Keratinocyte (primary cell): ENCODE results near the gene RUNX1. TPM values are rescaled to one million over a fixed set of nuclear protein-coding genes. Genes with fewer than 3 reads are reported as not detected.

ENCODE experiments used
- DNase-seq: peaks from one replicate; pipeline ENCODE4 v3.0.0-alpha.2; 2011; ENCODE audit warnings: low read depth, missing footprints, low spot score
- FAIRE-seq: peaks from 2 replicates; lab custom pipeline; 2011; peaks lifted over from hg19 to GRCh38; lab: Jason Lieb, UNC
- H2AFZ ChIP-seq: 2 replicates; pipeline ENCODE4 v1.6.0; 2012; ENCODE audit warnings: low read length, control low read depth, inconsistent platforms; ENCODE audit not compliant: control insufficient read depth
- H3K27ac ChIP-seq: 2 replicates; pipeline ENCODE4 v1.5.1; 2011; ENCODE audit warnings: low read length; ENCODE audit not compliant: control insufficient read depth, insufficient read depth
- H3K27me3 ChIP-seq: 3 replicates; pipeline ENCODE4 v1.6.0; 2011; ENCODE audit warnings: low read length; ENCODE audit not compliant: control insufficient read depth, insufficient read depth; ENCODE audit errors: extremely low read depth
- H3K36me3 ChIP-seq, 2 experiments: 2 replicates in 1 of 2; 3 replicates in 1 of 2; pipeline ENCODE4 v1.5.1; 2011; ENCODE audit warnings: low read length in 2 of 2, mild to moderate bottlenecking in 1 of 2; ENCODE audit not compliant: control insufficient read depth in 2 of 2, insufficient read depth in 2 of 2; ENCODE audit errors: extremely low read depth in 1 of 2
- H3K4me1 ChIP-seq: 3 replicates; pipeline ENCODE4 v1.5.1; 2011; ENCODE audit warnings: low read length; ENCODE audit not compliant: control insufficient read depth, insufficient read depth; ENCODE audit errors: extremely low read depth
- H3K4me2 ChIP-seq: 3 replicates; pipeline ENCODE4 v1.6.0; 2011; ENCODE audit warnings: low read depth, low read length; ENCODE audit not compliant: control insufficient read depth, insufficient read depth; ENCODE audit errors: extremely low read depth
- H3K4me3 ChIP-seq, 3 experiments: fragments of 200-600 bp in 1 of 3; sonication (generic) in 1 of 3; 2 replicates in 2 of 3; 3 replicates in 1 of 3; pipeline ENCODE4 v1.5.1; 2011 to 2016; ENCODE audit warnings: low read length in 3 of 3, mild to moderate bottlenecking in 3 of 3, control low read depth in 2 of 3, inconsistent platforms in 1 of 3, low read depth in 1 of 3, mixed read lengths in 1 of 3, mixed run types in 1 of 3, moderate library complexity in 1 of 3; ENCODE audit not compliant: control insufficient read depth in 2 of 3, insufficient read depth in 2 of 3; ENCODE audit errors: extremely low read depth in 1 of 3
- H3K79me2 ChIP-seq: 2 replicates; pipeline ENCODE4 v1.6.0; 2012; ENCODE audit warnings: low read length; ENCODE audit not compliant: control insufficient read depth, insufficient read depth
- H3K9ac ChIP-seq: 3 replicates; pipeline ENCODE4 v1.6.0; 2011; ENCODE audit warnings: low read length; ENCODE audit not compliant: control insufficient read depth, insufficient read depth; ENCODE audit errors: extremely low read depth
- H3K9me1 ChIP-seq: 3 replicates; pipeline ENCODE4 v1.6.0; 2011; ENCODE audit warnings: low read length; ENCODE audit not compliant: control insufficient read depth, insufficient read depth; ENCODE audit errors: extremely low read depth
- H3K9me3 ChIP-seq: 2 replicates; pipeline ENCODE4 v1.5.1; 2012; ENCODE audit warnings: low read depth, low read length; ENCODE audit not compliant: control insufficient read depth
- H4K20me1 ChIP-seq: 3 replicates; pipeline ENCODE4 v1.6.0; 2011; ENCODE audit warnings: low read length; ENCODE audit not compliant: control insufficient read depth, insufficient read depth; ENCODE audit errors: extremely low read depth
- CTCF ChIP-seq, 3 experiments: IDR thresholded peaks in 1 of 3; conservative IDR thresholded peaks in 1 of 3; optimal IDR thresholded peaks in 1 of 3; 2 replicates in 2 of 3; 3 replicates in 1 of 3; pipeline versions ENCODE3 to v1.5.1; 2011; ENCODE audit warnings: low read length in 3 of 3, mild to moderate bottlenecking in 3 of 3, moderate library complexity in 2 of 3, control low read depth in 1 of 3, inconsistent platforms in 1 of 3; ENCODE audit not compliant: insufficient read depth in 2 of 3; ENCODE audit errors: extremely low read depth in 1 of 3
- EZH2 ChIP-seq: IDR thresholded peaks from one replicate; pipeline ENCODE4 v1.6.1; 2012; ENCODE audit warnings: inconsistent platforms, mild to moderate bottlenecking, low read length, moderate library complexity
- dilution Hi-C: fragments of 300-500 bp; cut with MboI; formaldehyde crosslinking; loops from one replicate; pipeline ENCODE4 v1.7.0; 2020; ENCODE audit warnings: low sequenced_read_pairs; ENCODE audit not compliant: extremely low pct_ligation_motif_present
- polyA plus RNA-seq, 5 experiments: library from polyadenylated mRNA; depleted of rRNA in 3 of 5; stranded (reverse) in 3 of 5; stranded (forward) in 1 of 5; unstranded in 1 of 5; fragments of >200 nt; gene quantifications; 1 replicate in 1 of 5; 2 replicates in 3 of 5; 3 replicates in 1 of 5; pipeline versions ENCODE4 v1.2.1 to v1.2.3, GENCODE V29; 2011 to 2012; ENCODE audit warnings: missing spikeins in 2 of 5, low read depth in 1 of 5, low replicate concordance in 1 of 5

RUNX1 gene
- polyA plus RNA-seq, 1 donor (not counting 4 experiments of a cell fraction or from before 2014, with no cell fraction given) = 44.9 TPM

GRCh38 chr21:34817821-34818661 lies 231.1 kb downstream of the RUNX1 start:
- DNase-seq = no peak
- no peak overlapping the region for H2AFZ ChIP-seq
- H3K4me2 ChIP-seq = no peak overlapping the region
- dilution Hi-C loops = no loop called here
- no peak overlapping the region for H3K4me3 ChIP-seq
- TF ChIP-seq EZH2 (no peak), CTCF (optimal IDR thresholded peaks at IDR 0.05 in 1 of 3, IDR thresholded peaks at IDR 0.05 in 1 of 3, conservative IDR thresholded peaks at IDR 0.05 in 1 of 3; ENCODE audit: extremely low read depth in 1 of 3, insufficient read depth in 2 of 3, low read length in 3 of 3) (no peak)
- no peaks in the 10 kb centered on the region for H3K27me3 ChIP-seq
- H3K27ac ChIP-seq = peak overlapping the region; percentile 71
- H3K9ac ChIP-seq = peak overlapping the region; percentile 10
- peaks cover 88% of the 10 kb centered on the region for H3K4me1 ChIP-seq
- no peak for FAIRE-seq
- peaks cover 33% of the 10 kb centered on the region for H3K79me2 ChIP-seq
- peaks cover 2% of the 10 kb centered on the region for H3K9me1 ChIP-seq
- H3K9me3 ChIP-seq = no peaks in the 10 kb centered on the region
- peaks cover 34 to 67% of the 10 kb centered on the region in 2 experiments for H3K36me3 ChIP-seq
- peaks cover 4% of the 10 kb centered on the region for H4K20me1 ChIP-seq

- no peak for DNase-seq
- Histone ChIP-seq H3K4me2 (peak overlapping the region; percentile 48), H3K27ac (peak overlapping the region; percentile 99), H2AFZ (no peak overlapping the region), H3K36me3 (peaks cover 29 to 73% of the 10 kb centered on the region in 2 experiments), H3K4me1 (peaks cover 100% of the 10 kb centered on the region), H3K9me3 (no peaks in the 10 kb centered on the region), H3K9me1 (peaks cover 8% of the 10 kb centered on the region), H3K79me2 (peaks cover 39% of the 10 kb centered on the region), H3K9ac (peak overlapping the region; percentile 78), H3K27me3 (no peaks in the 10 kb centered on the region), H4K20me1 (peaks cover 4% of the 10 kb centered on the region), H3K4me3 (no peak overlapping the region)
- dilution Hi-C loops = no loop called here
- TF ChIP-seq CTCF (optimal IDR thresholded peaks at IDR 0.05 in 1 of 3, IDR thresholded peaks at IDR 0.05 in 1 of 3, conservative IDR thresholded peaks at IDR 0.05 in 1 of 3; ENCODE audit: extremely low read depth in 1 of 3, insufficient read depth in 2 of 3, low read length in 3 of 3) = no peak
- TF ChIP-seq EZH2 = no peak
- no peak for FAIRE-seq
Measured at GRCh38 chr21:34815831-34816705, 233.0 kb downstream of the RUNX1 start.
